DND-41 (cell line): ENCODE results near the gene FGF14.

ENCODE experiments used
- CTCF ChIP-seq: IDR thresholded peaks from 2 replicates; pipeline ENCODE4 v1.5.1; 2012; ENCODE audit warnings: borderline replicate concordance, low read length, moderate library complexity, mild to moderate bottlenecking; ENCODE audit not compliant: poor library complexity, severe bottlenecking; ENCODE audit errors: extremely low read depth
- EZH2 ChIP-seq: IDR thresholded peaks from 3 replicates; pipeline ENCODE4 v1.6.1; 2012; ENCODE audit warnings: borderline replicate concordance, low read depth, mild to moderate bottlenecking, moderate library complexity, low read length, inconsistent platforms; ENCODE audit not compliant: severe bottlenecking

GRCh38 chr13:101951114-101951513, 450.7 kb downstream of the FGF14 start:
- TF ChIP-seq CTCF, result no peak
- TF ChIP-seq EZH2, result no peak
